ENCODE data around the gene CCDC178. TPM values are rescaled to one million over a fixed set of nuclear protein-coding genes. Genes with fewer than 3 reads are reported as not detected.
A peak's percentile ranks its signal among the peaks of the same experiment; 100 is the strongest.

The CCDC178 gene
- polyA plus RNA-seq, 3 donors: 1.9 to 2.5 (median 2.4) TPM

DNA sequence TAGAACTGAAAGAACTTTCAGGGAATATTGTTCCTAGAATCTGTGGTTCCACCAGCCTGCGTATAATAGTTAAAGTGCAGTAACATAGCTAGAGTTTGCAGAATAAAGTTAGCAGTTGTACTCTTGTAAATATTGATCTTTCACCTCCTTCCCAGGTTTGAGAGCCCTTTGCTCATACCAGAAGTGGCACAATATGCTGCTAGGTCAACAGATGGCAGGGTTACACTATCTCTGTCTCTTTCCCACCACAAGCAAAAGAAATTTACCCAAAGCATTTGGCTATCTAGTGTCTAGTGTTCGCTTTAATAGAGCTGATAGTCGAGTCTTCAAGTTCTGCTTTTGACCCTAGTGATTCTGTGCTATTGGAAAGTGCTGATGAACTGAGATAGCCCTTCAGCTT, 548.7 kb downstream of the CCDC178 start:
- DNase-seq (ENCODE audit: low read depth in 3 of 3, low spot score in 2 of 3): no peak

DNA sequence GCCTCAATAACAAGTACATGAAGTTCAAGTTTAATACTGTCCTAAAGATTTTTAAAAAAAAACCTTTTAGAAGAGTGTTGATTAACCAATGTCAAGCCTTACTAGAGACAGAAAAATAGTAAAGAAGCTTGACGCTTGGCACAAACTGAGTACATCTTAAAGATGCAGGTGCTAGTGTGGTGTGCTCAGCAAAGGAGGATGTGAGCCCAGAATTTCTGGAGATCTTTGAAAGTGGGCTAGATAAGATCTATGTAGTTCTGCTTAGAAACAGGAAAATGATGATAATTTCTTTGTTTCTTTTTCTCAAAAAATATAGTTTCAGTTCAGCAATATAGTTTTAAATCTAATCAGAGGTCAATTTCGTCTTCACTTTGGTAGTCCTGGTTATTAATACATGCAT, 549.4 kb downstream of the CCDC178 start:
- DNase-seq (ENCODE audit: low read depth in 3 of 3, low spot score in 2 of 3): no peak

DNA sequence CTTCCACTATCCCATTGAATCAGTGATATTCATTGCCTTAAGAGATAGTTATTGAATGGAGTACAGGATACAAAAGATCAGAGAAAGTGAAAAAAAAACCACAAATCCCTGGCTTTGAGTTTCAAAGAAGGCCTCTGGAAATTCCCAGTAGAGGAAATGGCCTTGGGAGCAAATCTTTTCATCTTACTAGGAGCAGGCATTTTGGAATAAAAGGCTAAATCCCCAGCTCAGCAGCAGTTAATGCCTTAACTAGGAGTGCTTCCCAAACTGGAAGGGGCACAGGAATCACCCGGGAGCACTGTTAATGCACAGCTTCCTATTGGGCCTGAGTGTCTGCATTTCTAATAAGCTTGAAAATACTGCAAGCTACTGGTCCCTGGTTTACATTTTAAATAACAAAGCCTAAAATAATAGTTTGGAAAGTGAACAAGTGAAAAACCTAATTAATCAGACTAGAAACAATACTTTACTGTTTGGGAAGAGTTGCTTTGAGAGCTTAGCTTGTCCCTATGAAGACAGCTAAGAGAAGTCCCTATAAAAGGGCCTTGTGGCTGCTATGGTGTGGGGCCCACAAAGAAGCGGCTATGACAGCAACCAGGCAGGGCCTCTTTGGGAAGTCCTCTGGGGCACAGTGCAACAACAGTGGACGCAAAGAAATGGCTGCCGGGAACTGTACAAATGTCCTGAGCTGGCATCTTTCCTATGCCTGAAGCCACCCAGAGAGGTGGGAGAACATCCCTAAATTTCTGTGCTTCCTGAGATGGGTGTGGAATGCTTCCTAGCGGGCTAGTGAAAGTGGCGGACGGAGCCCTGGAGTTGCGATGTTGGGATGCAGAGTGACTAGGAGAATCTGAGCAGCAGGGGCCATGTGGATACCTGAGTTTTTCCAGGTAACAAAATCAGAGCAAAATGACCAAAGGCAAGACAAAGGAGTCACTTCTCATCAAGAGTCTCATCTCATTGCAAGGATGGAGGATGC, 550.6 kb downstream of the CCDC178 start:
- no peak for DNase-seq (ENCODE audit: low read depth in 3 of 3, low spot score in 2 of 3)

DNA sequence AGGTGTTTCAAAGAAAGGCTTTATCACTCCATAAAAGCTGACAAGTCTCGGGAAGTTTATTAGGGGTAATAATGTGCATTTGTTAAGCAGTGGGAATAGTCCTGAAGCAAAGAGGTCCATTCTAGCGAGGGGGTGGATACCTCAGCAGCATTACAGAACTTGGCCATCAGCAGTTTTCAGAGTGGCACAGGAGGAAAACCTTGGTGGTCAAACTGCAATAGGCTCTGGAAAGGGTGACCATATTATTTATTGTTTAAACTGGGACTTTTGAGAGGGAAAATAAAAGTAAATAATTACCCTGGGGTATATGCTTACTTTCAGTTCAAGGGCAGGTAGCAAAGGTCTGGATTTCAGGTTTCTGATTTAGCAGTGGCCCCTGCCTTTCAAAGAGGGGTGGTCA, 552.2 kb downstream of the CCDC178 start:
- peak; percentile 9 to 31 (median 21) for DNase-seq (ENCODE audit: low read depth in 3 of 3, low spot score in 2 of 3)

Other genes with a start within 250 kb of the CCDC178 start
- 1 to 10 TPM; 6.0 to 6.9 (median 6.6) TPM for gene ASXL3, start 137.5 kb upstream of the CCDC178 start, polyA plus RNA-seq (ENCODE audit: insufficient read length in 3 of 3)

Data from right renal cortex interstitium (tissue), 3 donors.